Skin epidermis (tissue), 12 donors: ENCODE data around the gene TMUB2.
A peak's percentile ranks its signal among the peaks of the same experiment; 100 is the strongest.

Source experiments
- H3K27ac ChIP-seq, 21 experiments: fragments of 200-600 bp; sonication (generic) in 11 of 21; one replicate each; pipeline ENCODE4 v1.5.0; 2020; ENCODE audit warnings: mild to moderate bottlenecking in 3 of 21, inconsistent platforms in 2 of 21, moderate library complexity in 2 of 21
- H3K4me3 ChIP-seq, 7 experiments: fragments of 200-600 bp; sonication (generic) in 2 of 7; one replicate each; pipeline ENCODE4 v1.5.0; 2020; ENCODE audit warnings: inconsistent platforms in 2 of 7, mild to moderate bottlenecking in 2 of 7, moderate library complexity in 1 of 7

The TMUB2 gene

GRCh38 chr17:44176257-44176656 is 10.5 kb upstream of the TMUB2 start:
- no peak overlapping the region for H3K4me3 ChIP-seq
- H3K27ac ChIP-seq, result no peak overlapping the region

- H3K4me3 ChIP-seq, result no peak overlapping the region
Measured at GRCh38 chr17:44176671-44177501, 9.9 kb upstream of the TMUB2 start.

DNA sequence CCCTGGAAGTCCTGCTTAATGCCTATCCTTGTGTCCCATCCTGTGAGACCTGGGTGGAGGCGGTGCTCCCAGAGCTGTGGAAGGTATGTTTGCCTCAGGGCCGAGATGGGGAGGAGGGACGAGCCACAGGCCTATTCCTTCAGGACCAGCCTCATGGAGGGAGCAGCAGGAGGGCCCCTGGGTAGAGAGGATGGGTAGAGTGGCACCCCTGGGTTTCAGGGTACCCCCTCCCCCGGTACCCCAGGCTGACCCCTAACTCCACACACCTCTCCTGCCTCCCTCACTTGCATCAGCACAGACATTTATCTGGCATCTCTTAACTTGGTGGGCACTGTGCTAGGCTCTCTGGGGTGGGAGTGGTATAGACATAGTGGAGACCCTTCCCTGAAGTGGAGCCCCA is 9.1 kb upstream of the TMUB2 start:
- Histone ChIP-seq H3K4me3 (no peak overlapping the region), H3K27ac (no peak overlapping the region)

More at GRCh38 chr17:44176671-44177501, 9.9 kb upstream of the TMUB2 start:
- no peak overlapping the region for H3K27ac ChIP-seq

DNA sequence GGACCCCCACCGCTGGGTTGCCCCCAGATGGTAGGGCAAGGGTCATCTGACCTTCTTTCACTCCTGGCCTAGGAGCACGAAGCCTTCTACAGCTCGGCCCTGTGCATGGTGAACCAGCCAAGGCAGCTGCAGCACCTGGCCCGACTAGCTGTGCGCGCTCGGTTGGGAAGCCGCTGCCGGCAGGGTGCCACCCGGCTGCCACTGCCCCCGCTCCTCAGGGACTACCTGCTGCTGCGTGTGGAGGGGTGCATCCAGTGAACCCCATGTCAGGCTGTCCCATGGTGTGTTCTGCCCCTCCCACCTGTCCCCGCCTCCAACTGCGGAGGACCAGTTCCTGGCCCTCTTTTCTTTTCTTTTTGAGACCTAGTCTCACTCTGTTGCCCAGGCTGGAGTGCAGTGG is 8.6 kb upstream of the TMUB2 start:
- no peak overlapping the region for H3K4me3 ChIP-seq
- H3K27ac ChIP-seq, result no peak overlapping the region

DNA sequence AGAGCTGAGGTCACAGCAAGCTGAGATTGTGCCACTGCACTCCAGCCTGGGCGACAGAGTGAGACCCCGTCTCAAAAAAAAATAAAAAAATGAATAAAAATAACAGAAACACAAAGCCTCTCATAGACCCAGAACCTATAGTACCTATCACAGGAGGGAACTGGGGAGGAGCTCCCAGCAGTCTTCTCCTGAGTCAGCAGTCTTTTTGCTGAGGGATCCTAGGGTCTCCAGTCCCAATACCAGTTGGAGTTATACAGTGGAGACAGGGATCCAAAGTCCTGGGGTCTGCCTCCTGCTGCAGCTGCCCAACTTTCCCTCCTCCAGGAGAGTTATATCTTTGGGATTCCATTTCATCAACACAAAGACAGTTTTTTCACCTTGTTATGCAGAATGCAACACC is 3.7 kb upstream of the TMUB2 start:
- no peak overlapping the region for H3K27ac ChIP-seq
- no peak overlapping the region for H3K4me3 ChIP-seq

DNA sequence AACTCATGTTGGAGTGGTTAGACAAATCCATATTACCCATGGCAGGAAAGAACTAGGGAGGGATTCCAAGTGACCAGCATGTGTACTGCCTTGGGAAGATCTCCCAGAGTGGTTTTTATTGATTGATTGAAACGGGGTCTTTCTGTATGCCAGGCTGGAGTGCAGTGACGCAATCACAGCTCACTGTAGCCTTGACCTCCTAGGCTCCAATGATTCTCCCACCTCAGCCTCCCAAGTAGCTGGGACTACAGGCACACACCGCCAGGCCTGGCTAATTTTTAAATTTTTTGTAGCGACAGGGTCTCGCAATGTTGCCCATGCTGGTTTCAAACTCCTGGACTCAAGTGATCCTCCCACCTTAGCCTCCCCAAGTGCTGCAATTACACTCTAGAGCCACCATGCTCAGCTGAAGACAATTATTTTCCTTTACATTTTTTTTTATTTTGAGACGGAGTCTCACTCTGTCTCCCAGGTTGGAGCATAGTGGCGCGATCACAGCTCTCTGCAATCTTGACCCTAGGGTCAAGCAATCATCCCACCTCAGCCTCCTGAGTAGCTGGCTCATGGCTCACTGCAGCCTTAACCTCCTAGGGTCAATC is 2.5 kb upstream of the TMUB2 start:
- no peak overlapping the region for H3K4me3 ChIP-seq
- no peak overlapping the region for H3K27ac ChIP-seq

GRCh38 chr17:44187131-44187899 is 543 bp downstream of the TMUB2 start:
- H3K4me3 ChIP-seq, result peak overlapping the region; percentile 50 to 95 (median 79)
- H3K27ac ChIP-seq, result peak overlapping the region; percentile 74 to 100 (median 98)

DNA sequence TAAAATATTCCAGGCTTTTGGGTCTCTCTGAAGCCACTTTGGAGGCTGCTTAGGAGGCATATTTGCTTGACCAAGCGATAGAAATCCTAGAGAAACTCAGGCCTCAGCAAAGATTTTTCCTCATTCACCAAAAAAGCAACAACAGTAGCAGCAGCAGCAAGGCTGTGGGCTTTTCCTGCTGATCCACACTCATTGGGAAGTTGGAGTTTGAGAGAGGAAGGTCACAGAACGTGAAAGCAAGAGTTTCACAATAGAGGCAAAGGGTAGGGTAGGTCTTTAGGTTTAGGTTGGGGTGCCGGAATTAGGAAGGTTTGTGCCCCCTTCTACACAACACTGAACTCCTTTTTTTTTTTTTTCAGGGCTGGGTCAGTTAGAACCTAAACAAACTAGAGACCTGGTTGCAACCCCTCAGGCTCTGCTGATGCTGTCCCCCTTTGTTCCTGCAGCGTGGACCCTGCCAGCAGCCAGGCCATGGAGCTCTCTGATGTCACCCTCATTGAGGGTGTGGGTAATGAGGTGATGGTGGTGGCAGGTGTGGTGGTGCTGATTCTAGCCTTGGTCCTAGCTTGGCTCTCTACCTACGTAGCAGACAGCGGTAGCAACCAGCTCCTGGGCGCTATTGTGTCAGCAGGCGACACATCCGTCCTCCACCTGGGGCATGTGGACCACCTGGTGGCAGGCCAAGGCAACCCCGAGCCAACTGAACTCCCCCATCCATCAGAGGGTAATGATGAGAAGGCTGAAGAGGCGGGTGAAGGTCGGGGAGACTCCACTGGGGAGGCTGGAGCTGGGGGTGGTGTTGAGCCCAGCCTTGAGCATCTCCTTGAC is 2.0 kb downstream of the TMUB2 start:
- H3K27ac ChIP-seq, result peak overlapping the region in 6 of 21 experiments; percentile 37 to 99 (median 98)
- no peak overlapping the region for H3K4me3 ChIP-seq

- Histone ChIP-seq H3K27ac (no peak overlapping the region), H3K4me3 (no peak overlapping the region)
Measured at GRCh38 chr17:44190481-44190880, 3.7 kb downstream of the TMUB2 start.

DNA sequence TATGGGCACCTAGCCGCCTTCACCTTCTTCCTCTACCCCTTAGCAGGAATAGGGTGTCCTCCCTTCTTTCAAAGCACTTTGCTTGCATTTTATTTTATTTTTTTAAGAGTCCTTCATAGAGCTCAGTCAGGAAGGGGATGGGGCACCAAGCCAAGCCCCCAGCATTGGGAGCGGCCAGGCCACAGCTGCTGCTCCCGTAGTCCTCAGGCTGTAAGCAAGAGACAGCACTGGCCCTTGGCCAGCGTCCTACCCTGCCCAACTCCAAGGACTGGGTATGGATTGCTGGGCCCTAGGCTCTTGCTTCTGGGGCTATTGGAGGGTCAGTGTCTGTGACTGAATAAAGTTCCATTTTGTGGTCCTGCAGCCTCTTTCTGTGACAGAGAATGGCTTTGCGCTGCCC is 4.6 kb downstream of the TMUB2 start:
- H3K27ac ChIP-seq, result peak overlapping the region in 3 of 21 experiments; percentile 13 to 60 (median 20)
- no peak overlapping the region for H3K4me3 ChIP-seq

DNA sequence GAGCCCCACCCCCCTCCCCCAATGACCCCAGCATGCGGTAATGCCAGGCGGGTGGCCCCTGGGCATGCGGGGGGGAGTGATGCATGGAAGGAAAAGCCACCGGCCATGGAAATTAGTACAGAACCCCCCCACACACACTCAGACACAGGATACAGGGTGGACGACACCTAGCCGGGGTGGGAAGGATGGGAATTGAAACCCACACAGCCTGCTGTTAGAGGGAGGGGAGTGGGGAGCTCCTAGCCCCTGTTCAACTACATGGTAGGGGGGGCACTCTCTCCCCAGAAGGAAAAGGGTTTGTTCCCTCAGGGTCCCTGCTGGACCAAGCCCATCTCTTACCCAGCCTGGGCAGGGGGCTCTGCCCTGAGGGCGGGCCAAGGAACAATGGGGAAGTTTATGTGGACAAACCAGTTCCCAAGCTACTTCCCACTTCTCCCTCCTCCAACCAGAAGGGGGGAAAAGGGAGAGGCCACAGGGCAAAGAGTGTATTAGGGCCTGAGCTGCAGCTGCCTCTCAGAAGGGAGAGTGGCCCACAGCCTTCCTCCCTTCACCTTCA is 5.2 kb downstream of the TMUB2 start:
- Histone ChIP-seq H3K4me3 (no peak overlapping the region), H3K27ac (peak overlapping the region in 12 of 21 experiments; percentile 4 to 61 (median 29))

- no peak overlapping the region for H3K4me3 ChIP-seq
- peak overlapping the region in 14 of 21 experiments; percentile 4 to 66 (median 26) for H3K27ac ChIP-seq
Measured at GRCh38 chr17:44192750-44193149, 6.0 kb downstream of the TMUB2 start.

DNA sequence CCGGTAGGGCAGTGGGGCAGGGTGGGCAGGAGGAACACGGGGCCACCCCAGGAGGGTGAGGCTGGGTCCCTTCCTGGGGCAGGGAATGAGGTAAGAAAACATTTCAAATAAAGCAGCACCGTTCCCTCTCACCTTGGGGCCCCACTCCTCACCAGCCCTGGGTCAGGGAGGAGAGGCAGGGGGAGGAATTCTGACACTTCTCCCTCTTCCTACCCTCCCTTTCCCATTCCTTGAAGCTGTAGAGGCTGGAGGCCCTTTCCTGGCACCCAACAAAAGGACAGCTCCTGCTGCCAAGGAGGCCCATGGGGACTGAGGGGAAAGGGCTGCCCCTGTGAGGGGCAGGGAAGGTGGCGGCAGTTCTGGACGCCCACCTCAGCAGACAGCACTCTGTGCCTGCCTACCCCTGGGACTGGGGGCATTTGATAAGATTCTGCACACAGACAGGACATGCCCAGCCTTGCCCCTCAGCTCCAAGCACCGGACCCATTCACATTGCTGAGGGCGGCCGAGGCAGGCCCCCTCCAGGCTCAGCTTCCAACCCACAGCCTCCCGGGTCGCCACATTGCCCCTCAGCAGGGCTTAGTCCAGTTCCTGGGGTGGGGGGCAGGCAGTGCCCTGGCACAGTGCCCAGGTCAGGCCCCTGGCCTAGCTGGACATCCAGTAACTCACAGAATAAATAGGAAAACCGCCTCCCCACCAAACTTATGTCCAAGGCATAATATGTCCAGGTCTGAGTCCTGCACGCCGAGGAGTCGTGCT is 6.7 kb downstream of the TMUB2 start:
- Histone ChIP-seq H3K4me3 (no peak overlapping the region), H3K27ac (peak overlapping the region in 12 of 21 experiments; percentile 5 to 66 (median 34))

DNA sequence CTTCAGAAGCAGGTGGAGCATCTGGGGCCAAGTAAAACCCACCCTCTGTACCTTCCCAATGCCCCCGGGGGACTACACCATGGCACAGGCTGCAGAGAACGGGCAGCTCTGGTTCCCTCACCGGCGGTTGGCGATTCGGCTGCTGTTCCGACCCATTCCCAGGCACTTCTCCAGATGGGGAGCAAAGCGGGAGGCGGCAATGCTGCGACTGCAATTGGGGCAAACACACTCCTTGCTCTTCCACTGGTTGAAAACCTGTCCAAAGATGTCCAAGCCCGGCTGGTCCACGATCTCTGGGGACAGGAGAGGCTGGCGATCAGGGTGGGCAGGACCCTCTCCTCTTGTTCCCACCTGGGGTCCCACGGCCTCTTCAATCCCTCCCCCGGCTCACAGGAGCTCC is 10.3 kb downstream of the TMUB2 start:
- peak overlapping the region in 8 of 21 experiments; percentile 2 to 100 (median 98) for H3K27ac ChIP-seq
- H3K4me3 ChIP-seq, result no peak overlapping the region

- peak overlapping the region; percentile 92 to 100 (median 98) for H3K27ac ChIP-seq
- peak overlapping the region; percentile 64 to 97 (median 86) for H3K4me3 ChIP-seq
Measured at GRCh38 chr17:44197980-44198720, 11.4 kb downstream of the TMUB2 start.

GRCh38 chr17:44198721-44199552 is 12.2 kb downstream of the TMUB2 start:
- H3K27ac ChIP-seq, result peak overlapping the region; percentile 92 to 100 (median 98)

More at GRCh38 chr17:44198721-44199552, 12.2 kb downstream of the TMUB2 start:
- H3K4me3 ChIP-seq, result peak overlapping the region; percentile 64 to 97 (median 86)
